ENCODE measurements around the gene AP4S1.
A peak's percentile ranks its signal among the peaks of the same experiment; 100 is the strongest.
"Not testable (repeated sequence)": the region's sequence is repeated elsewhere in the genome, so short reads cannot be mapped to it uniquely, and the experiment has no call there.

AP4S1 gene

DNA sequence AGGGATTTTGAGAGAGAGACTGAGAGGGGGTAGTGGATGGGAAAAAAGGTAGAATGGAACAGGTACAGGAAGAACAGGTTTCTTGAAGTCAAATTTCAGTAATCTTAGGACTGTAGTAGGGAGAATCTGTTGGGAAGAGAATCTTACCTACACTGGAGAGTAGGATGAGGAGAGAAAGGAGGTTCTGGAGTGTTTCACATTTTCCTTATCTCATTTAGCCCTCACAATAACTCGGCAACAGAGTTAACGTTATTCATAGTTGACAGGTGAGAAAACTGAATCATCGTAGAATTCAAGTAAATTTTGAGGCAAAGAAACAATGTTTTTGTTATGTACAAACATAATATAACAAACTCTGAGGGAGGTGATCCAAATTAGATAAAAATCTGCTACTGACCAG lies 17.9 kb downstream of the AP4S1 start:
- DNase-seq (ENCODE audit: low spot score) = no peak

DNA sequence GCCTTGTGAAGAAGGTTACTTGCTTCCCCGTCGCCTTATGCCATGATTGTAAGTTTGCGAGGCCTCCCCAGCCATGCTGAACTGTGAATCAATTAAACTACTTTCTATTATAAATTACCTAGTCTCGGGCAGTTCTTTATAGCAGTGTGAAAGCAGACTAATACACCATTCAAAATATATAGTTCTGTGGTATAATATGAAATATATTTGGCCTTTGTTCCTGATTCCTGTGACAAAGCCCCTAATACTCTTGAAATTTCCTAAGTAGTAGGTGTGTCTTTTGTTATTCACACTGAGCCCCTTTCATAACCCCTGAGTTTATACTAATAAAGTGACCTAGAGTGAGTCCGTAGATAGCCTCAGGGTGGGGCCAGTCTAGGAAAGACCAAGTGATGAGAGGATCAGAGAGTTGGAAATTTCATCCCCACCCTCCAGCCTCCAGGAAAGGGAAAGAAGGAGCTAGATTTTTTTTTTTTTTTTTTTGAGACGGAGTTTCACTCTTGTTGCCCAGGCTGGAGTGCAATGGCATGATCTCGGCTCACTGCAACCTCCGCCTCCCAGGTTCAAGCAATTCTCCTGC lies 20.1 kb downstream of the AP4S1 start:
- no peak for DNase-seq (ENCODE audit: low spot score)

DNA sequence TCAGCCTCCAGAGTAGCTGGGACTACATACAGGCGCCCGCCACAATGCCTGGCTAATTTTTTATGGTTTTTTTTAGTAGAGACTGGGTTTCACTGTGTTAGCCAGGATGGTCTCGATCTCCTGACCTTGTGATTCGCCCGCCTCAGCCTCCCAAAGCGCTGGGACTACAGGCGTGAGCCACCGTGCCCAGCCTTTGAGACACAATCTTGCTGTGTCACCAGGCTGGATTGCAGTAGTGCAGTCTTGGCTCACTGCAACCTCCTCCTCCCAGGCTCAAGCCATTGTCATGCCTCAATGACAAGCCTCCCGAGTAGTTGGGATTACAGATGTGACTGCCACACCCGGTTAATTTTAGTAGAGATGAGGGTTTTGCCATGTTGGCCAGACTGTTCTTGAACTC lies 22.1 kb downstream of the AP4S1 start:
- DNase-seq (ENCODE audit: low spot score) = no peak

DNA sequence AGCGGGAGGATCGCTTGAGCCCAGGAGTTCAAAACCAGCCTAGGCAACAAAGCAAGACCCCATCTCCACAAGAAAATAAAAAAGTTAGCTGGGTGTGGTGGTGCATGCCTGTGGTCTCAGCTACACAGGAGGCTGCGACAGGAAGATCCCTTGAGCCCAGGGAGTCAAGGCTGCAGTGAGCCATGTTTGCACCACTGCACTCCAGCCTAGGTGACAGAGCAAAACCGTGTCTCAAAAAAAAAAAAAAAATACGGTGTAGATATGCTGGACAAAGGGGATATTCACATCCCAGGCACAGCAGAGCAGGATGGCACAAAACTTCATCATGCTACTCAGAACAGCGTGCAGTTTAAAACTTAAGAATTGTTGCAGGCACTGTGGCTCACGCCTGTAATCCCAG lies 25.6 kb downstream of the AP4S1 start:
- no peak for DNase-seq (ENCODE audit: low spot score)

DNA sequence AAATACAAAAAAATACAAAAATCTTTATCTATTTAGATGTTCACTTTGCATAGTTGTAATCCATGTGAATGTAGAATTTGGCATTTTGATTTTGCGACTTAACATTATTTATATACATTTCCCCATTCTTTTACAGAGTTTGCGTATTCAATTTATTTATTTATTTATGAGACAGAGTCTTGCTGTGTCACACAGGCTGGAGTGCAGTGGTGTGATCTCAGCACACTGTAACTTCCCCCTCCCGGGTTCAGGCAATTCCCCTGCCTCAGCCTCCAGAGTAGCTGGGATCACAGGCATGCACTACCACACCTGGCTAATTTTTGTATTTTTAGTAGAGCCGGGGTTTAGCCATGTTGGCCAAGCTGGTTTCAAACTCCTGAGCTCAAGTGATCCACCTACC lies 26.1 kb downstream of the AP4S1 start:
- no peak for DNase-seq (ENCODE audit: low spot score)

DNA sequence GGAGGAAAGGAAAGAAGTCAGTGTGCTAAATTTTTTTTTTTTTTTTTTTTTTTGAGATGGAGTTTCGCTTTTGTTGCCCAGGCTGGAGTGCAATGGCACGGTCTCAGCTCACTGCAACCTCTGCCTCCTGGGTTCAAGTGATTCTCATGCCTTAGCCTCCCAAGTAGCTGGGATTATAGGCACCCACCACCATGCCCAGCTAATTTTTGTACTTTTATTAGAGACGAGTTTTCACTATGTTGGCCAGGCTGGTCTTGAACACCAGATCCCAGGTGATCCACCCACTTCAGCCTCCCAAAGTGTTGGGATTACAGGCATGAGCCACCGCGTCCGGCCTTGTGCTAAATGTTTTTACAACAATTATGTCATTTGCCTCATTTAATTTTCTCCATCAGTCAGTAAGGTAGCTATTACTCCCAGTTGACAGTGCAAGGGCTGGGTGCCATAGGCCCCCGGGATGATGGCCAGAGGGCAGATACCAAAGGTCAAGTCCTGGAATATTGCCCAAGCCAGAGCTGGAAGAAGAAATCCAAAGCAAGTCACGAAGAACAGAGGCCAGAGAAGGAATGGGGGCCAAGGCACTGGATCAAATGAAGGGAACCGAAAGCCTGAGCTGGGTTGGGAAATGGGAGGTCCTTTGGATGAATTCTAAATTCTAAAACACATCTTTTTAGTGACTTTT lies 27.6 kb downstream of the AP4S1 start:
- DNase-seq (ENCODE audit: low spot score) = not testable (repeated sequence)

DNA sequence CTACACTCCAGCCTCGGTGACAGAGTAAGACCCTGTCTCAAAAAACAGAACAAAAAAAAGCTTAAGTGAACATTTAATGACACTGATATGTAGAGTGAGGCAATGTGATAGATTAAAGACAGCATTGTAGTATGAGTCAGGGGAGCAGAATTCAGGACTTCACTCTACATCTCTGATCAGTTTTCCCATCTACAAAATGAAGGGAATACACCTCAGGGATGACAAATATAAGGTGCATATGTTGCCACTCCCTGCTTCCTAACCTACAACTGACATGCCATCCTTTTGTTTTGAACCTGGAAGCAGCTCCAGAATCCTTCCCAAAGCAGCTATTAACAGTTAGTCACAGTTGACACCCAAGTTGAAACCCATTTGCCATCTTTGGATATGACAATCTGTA lies 31.6 kb downstream of the AP4S1 start:
- no peak for DNase-seq (ENCODE audit: low spot score)

DNA sequence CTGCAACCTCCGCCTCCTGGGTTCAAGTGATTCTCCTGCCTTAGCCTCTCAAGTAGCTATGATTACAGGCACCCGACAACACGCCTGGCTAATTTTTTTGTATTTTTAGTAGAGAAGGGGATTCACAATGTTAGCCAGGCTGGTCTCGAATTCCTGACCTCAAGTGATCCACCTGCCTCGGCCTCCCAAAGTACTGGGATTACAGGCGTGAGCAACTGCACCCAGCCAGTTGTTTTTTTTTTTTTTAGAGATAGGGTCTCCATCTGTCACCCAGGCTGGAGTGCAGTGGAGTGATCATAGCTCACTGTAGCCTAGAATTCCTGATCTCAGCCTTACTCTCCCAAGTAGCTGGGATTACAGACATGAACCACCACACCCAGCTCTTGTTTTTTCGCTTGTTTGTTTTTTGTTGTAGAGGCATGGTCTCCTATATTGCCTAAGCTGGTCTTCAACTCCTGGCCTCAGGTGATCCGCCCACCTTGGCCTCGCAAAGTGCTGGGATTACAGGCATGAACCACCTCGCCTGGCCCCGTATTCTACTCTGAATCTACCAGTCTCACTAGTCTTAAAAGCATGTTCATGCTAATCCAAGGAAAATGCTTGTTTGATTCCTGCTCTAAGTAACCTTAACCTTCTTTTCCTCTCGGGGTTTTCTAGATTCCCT lies 32.4 kb downstream of the AP4S1 start:
- DNase-seq (ENCODE audit: low spot score) = no peak

DNA sequence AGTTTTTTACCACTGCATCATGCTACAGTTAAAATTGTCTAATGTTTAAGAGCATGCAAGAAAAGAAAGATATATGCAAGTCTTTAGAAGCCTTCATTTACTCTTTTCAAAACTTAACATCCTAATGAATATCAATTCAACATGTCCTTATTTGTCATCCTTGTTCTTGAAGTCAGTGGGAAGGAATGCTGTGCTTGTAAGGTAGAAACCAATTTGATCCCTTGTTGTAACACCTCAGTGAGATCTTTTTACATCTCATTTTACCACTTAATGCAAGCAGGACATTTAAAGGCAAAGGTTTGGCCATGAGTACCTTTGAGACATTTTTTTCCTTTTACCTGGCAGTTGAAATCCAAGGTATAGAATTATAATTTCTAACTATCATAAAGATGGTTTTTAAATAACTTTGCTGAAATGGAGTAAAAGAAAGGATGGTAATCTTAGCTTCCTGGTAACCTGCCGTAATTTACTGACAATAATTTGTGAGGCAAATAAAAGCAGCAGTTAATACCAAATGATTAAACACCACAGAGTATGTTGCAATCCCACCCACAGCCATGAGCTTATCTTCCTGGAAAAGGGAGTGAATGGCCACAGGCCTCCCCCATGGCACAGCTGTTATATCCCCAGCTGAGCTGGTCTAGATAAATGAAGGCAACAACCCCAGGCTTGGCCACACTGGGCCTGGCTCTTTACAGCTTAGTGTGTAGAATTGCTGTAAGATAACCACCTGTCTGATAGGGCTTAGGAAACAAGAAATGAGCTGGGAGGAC lies 33.9 kb downstream of the AP4S1 start:
- peak; percentile 44 for DNase-seq (ENCODE audit: low spot score)

DNA sequence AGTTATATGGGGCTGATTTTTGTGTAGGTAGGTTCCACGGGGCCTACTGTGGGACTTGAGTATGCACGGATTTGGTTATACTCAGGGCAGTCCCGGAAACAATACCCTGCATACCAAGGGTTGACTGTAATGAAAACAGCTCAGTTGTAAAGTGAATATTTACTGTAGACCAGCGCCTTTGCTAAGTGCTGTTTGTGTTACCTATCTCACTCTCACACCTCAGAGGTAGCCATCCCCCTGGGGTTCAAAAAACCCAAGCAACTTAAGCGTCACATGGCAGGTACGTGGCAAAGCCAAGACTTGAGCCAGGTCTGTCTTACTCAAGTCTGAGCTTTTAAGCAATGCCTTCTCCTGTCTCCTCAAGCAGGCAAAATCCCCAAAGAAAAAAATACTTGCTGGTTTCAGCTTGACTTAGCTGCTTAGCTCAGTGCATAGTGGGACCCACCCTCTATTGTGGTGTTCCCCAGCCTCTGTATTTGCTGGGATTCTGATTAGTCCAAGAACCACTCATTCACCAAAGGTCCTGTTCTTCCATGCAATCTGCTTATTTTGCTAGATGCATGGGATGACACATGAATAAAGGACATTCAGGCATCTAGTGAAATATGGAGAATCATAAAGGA lies 34.9 kb downstream of the AP4S1 start:
- no peak for DNase-seq (ENCODE audit: low spot score)

DNA sequence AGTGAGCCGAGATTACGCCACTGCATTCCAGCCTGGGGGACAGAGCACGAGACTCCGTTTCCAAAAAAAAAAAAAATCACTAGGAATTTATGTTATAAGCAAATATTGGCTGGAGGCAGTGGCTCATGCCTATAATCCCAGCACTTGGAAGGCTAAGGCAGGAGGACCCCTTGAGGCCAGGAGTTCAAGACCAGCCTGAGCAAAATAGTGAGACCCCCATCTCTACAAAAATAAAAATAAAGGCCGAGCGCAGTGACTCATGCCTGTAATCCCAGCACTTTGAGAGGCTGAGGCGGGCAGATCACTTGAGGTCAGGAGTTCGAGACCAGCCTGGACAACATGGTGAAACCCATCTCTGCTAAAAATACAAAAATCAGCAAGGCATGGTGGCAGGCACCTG lies 37.5 kb downstream of the AP4S1 start:
- DNase-seq (ENCODE audit: low spot score) = not testable (repeated sequence)

DNA sequence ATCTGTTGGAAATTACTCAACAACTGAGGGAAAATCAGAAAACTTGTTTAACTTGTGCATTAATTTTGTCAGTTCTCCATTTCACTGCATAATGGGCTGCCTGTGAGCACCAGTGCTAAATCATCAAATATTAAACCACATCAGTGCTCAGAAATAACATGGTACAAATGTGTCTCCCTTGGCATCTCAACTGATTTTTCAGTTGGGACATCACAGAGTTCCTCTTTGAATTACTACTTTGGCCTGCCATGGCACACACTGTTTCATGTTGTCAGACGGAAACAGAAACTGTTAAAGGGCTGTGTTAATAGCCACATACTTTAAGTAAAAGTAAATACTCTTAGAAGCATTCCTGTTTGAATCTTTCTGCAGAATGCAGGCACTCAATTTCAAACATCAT lies 42.8 kb downstream of the AP4S1 start:
- no peak for DNase-seq (ENCODE audit: low spot score)

DNA sequence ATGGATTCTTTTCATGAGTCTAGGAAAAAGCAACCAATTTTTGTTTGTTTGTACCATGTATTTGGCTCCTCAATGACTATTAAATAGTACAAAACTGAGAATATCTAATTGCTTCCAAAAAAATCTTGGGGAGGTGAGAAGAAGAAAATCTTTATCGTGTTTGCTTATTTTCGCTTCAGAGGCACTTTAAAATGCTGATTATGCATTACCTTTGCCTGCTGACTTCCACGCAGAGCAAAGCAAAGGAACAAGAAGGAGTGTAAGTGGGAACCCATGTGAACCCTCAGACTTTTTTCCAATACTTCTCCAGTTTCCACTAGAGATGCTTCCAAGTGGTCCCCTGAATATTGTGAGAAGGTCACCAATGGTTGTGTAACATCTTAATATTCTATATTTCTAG lies 43.9 kb downstream of the AP4S1 start:
- DNase-seq (ENCODE audit: low spot score) = no peak

DNA sequence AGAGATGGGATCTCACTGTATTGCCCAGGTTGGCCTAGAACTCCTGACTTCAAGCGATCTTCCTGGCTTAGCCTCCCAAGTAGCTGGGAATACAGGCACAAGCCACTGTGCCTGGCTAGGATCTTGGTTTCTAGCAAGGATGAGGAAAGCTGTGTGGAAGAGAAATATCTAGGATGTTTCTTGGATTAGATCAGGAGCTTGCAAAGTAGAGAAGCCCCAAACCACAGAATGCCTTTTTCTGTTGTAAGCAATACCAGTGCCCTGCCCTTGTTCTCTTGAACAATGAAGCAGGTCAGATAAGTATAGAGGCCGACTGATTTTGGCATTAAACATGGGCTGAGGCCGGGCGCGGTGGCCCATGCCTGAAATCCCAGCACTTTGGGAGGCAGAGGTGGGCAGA lies 45.0 kb downstream of the AP4S1 start:
- DNase-seq (ENCODE audit: low spot score) = peak; percentile 69

DNA sequence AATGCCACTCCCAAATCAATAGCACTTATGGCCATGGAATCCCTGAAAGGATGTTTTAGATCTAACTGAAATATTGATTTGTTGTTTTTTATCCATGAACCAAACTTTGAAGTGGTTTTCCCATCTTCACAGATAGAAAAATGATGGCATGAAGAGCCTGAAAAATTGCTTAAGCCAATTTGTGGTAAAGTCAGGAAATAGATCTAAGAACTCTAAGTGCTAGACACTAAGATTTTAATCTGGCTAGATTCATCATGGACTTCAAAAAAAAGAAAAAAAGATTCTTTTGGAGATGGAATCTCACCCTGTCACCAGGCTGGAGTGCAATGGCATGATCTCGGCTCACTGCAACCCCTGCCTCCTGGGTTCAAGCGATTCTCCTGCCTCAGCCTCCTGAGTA lies 45.7 kb downstream of the AP4S1 start:
- DNase-seq (ENCODE audit: low spot score) = no peak

DNA sequence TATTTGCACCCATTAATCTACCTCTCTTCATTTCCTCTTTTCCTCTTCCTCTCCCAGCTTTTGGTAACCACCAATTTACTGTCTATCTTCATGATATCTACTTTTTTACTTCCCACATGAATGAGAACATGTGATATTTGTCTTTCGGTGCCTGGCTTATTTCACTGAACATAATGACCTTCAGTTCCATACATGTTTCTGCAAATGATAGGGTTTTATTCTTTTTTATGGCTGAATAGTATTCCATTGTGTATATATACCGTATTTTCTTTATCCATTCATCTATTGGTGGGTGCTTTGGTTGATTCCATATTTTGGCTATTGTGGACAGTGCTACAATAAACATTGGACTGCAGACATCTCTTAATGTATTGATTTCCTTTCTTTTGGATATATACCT lies 49.7 kb downstream of the AP4S1 start:
- DNase-seq (ENCODE audit: low spot score) = no peak

DNA sequence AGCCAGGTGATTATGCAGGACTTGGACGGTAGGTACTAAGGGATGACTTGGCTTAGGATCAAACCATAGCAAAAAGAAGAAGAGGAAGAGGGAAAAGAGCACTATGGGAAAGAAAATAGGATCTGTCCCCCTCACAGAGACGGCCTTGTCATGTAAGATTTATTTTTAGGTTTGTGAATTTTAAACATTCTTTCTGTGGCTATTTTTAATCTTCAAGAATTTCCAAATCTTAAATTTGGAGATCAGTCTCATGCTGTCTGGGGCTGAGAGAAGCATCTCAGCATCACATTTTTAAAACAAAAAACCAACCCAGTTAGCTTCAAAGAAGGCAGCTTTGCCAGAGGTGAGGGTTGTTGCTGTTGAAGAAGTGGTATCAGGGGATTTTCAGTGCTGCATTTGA lies 53.3 kb downstream of the AP4S1 start:
- DNase-seq (ENCODE audit: low spot score) = no peak

DNA sequence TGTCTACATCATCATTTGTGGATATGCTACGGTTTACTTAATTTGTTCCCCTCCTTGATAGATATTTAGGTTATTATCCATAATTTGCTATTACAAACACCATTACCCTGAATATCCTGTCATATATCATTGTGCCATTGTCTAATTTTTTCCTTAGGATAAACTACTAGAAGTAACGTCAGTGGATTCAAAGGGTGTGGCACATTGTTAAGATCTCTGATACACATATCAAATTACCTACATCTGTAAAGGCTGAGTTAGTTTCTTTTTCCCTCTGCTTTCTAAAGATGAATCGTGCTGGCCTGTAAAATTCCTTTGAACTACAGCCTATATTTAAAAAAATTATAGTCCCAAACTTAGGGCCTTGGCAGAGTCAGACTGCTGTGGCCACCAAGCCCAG lies 54.6 kb downstream of the AP4S1 start:
- no peak for DNase-seq (ENCODE audit: low spot score)

DNA sequence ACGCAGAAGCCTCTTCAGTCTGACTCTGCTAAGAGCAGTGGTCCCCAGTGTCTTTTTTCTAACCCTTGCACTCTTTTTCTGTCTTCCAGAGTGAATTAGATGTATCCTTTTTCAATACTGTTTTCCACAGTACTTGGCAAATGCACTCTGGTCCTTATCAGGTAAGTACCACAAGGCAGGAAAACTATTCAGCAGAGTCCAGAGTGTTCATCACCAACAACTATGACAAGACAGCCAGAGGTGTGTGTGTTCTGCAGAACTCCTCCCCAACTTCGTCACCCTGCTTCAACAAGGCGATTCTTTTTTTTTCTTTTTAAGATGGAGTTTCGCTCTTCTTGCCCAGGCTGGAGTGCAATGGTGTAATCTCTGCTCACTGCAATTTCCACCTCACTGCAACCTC lies 55.0 kb downstream of the AP4S1 start:
- DNase-seq (ENCODE audit: low spot score) = no peak

DNA sequence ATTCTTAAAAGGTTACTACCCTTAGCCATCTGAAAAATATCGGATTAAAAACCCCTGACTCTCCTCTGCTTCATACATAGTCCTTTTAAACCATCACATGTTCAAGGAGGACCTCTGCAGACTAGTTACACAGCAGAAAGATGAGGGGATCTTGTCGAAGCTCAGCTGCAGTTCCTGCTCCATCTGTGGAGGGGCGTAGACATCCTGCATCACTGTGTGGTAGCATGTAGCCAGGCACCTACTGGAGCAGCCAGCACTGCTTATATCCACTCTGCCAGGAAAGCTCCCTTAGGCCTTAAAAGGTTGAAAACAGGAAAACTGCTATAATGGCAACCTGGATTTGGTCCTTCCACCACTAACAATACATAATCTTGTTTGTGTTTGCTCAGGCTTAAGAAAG lies 58.3 kb downstream of the AP4S1 start:
- DNase-seq (ENCODE audit: low spot score) = no peak

DNA sequence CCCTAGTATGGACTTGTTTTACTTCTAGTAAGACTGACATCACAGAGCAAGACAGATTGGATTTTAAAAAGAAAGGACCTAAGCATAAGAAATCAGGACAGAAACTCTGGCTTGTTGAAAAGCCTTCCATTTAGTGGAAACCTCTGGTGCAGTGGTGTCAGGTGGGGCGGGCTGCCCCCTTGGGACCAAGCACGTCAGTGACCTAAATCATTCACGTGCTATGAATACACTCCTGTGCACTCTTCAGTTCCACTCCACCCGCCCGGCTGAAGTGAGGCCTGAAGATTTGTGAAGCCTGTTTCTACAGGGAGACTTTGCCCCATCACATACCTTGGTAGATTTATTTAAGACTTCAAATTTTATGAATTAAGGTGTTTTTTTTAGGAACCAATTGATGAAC lies 58.9 kb downstream of the AP4S1 start:
- no peak for DNase-seq (ENCODE audit: low spot score)

DNA sequence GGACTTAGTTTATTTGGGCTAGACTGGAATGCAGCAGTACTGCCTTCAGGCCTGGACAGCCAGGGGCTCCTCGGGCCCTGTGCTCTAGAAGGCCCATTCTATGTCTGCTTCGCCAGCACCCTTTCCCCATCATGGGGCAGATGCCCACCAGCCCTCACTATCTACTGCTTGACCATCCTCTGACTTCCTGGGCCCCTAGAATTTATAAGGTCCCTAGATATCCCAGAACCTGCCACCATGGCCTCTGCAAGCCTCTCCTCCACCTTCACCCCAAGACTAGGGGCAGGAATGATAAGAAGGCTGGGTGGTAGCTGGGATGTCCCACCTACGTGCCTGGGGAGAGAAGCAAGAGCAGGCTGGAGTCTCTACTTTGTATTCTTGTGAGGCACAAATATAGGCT lies 59.6 kb downstream of the AP4S1 start:
- no peak for DNase-seq (ENCODE audit: low spot score)

DNA sequence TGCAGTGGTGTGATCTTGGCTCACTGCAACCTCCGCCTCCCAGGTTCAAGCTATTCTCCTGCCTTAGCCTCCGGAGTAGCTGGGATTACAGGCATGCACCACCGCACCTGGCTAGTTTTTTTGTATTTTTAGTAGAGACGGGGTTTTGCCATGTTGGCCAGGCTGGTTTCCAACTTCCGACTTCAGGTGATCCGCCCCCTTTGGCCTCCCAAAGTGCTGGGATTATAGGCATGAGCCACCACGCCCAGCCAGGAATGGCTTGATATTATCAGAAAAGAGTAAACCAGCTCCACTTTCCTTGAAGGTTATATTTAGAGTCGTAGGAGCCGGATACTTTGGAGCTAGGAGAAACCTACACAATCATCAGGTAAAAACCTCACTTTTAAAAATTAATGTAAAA lies 61.0 kb downstream of the AP4S1 start:
- not testable (repeated sequence) for DNase-seq (ENCODE audit: low spot score)

Data from AG08396 (cell line).